SH-SY5Y (cell line): ENCODE measurements around the gene MFN1.

Experiments
- GATA2 ChIP-seq: IDR thresholded peaks from 2 replicates; pipeline ENCODE4 v1.6.1; 2011; ENCODE audit warnings: mild to moderate bottlenecking, low read depth, low read length
- GATA3 ChIP-seq: IDR thresholded peaks from 2 replicates; pipeline ENCODE4 v1.6.1; 2011; ENCODE audit warnings: low read depth, mild to moderate bottlenecking, low read length, moderate library complexity

- no peak for TF ChIP-seq GATA2
- no peak for TF ChIP-seq GATA3
These were observed at the start of gene MFN1 for GRCh38 chr3:179347345-179348194.
